Measurements from ENCODE around the gene PTMS. TPM values are rescaled to one million over a fixed set of nuclear protein-coding genes. Genes with fewer than 3 reads are reported as not detected.

The PTMS gene
- total and polyA plus RNA-seq, 12 donors: 27.0 to 1,405 (median 150) TPM

DNA sequence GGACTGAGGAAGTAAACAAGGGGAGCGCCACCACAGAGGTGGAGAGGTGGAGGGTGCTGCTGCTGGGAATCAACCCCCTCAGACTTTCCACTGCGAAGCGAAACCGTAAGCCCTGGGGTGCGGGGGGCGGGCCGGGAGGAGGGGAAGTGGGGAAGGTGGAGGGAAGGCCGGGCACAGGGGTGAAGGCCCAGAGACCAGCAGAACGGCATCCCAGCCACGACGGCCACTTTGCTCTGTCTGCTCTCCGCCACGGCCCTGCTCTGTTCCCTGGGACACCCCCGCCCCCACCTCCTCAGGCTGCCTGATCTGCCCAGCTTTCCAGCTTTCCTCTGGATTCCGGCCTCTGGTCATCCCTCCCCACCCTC, 6.2 kb downstream of the PTMS start, which contains the start of gene LAG3:
LAG3 (plus strand) TSS at position 190 of the 365 bp plus-strand sequence. CDS start 333 bp downstream, outside the sequence.
- Histone ChIP-seq H3K27ac (peak within 1 kb of the TSS in 2 of 5 donors; percentile 56 to 73), H3K27me3 (no peaks in the 10 kb centered on the region), H3K9me3 (replicated peaks in 1 of 3) (no peaks in the 10 kb centered on the region), H3K4me1 (replicated peaks in 1 of 2) (peaks cover 11 to 25% of the 10 kb centered on the region in 2 donors), H3K4me3 (no peak within 1 kb of the TSS), H3K36me3 (replicated peaks in 1 of 2) (peaks cover 0 to 10% of the 10 kb centered on the region in 2 donors)
- TF ChIP-seq POLR2A (IDR thresholded peaks at IDR 0.05): no peak
- TF ChIP-seq, protein P1, sequence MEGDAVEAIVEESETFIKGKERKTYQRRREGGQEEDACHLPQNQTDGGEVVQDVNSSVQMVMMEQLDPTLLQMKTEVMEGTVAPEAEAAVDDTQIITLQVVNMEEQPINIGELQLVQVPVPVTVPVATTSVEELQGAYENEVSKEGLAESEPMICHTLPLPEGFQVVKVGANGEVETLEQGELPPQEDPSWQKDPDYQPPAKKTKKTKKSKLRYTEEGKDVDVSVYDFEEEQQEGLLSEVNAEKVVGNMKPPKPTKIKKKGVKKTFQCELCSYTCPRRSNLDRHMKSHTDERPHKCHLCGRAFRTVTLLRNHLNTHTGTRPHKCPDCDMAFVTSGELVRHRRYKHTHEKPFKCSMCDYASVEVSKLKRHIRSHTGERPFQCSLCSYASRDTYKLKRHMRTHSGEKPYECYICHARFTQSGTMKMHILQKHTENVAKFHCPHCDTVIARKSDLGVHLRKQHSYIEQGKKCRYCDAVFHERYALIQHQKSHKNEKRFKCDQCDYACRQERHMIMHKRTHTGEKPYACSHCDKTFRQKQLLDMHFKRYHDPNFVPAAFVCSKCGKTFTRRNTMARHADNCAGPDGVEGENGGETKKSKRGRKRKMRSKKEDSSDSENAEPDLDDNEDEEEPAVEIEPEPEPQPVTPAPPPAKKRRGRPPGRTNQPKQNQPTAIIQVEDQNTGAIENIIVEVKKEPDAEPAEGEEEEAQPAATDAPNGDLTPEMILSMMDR (IDR thresholded peaks at IDR 0.05): no peak
- WGBS, 4 donors: 48 to 58% (median 54%) methylated on average over 10 to 15 of the region's 15 CpGs
- no peak for DNase-seq
- intact Hi-C loops (cut with DNase I): no loop called here

GRCh38 chr12:6772726-6773589, 6.8 kb downstream of the PTMS start:
- no peak overlapping the region for H3K27ac ChIP-seq
- H3K4me3 ChIP-seq: no peak overlapping the region
- H3K36me3 ChIP-seq (replicated peaks in 1 of 2): peaks cover 0 to 10% of the 10 kb centered on the region in 2 donors
- no peaks in the 10 kb centered on the region for H3K27me3 ChIP-seq
- 73 to 82% (median 79%) methylated on average over 20 to 21 of the region's 21 CpGs for WGBS, 4 donors
- intact Hi-C loops (cut with DNase I): no loop called here
- TF ChIP-seq POLR2A (IDR thresholded peaks at IDR 0.05): no peak
- TF ChIP-seq, protein P1 (IDR thresholded peaks at IDR 0.05): no peak
- DNase-seq: no peak
- H3K9me3 ChIP-seq (replicated peaks in 1 of 3): no peaks in the 10 kb centered on the region
- H3K4me1 ChIP-seq (replicated peaks in 1 of 2): peaks cover 8 to 28% of the 10 kb centered on the region in 2 donors

GRCh38 chr12:6773590-6774351, 7.6 kb downstream of the PTMS start:
- DNase-seq: no peak
- Histone ChIP-seq H3K4me1 (replicated peaks in 1 of 2) (peaks cover 9 to 28% of the 10 kb centered on the region in 2 donors), H3K27me3 (no peaks in the 10 kb centered on the region), H3K4me3 (no peak overlapping the region), H3K9me3 (replicated peaks in 1 of 3) (no peaks in the 10 kb centered on the region), H3K27ac (no peak overlapping the region), H3K36me3 (replicated peaks in 1 of 2) (peaks cover 0 to 10% of the 10 kb centered on the region in 2 donors)
- 42 to 61% (median 45%) methylated on average over 16 to 60 of the region's 60 CpGs for WGBS, 4 donors
- intact Hi-C loops (cut with DNase I): no loop called here
- TF ChIP-seq POLR2A (IDR thresholded peaks at IDR 0.05): no peak
- TF ChIP-seq, protein P1 (IDR thresholded peaks at IDR 0.05): no peak

- TF ChIP-seq, protein P1 (IDR thresholded peaks at IDR 0.05): no peak
- TF ChIP-seq POLR2A (IDR thresholded peaks at IDR 0.05): no peak
- no peaks in the 10 kb centered on the region for H3K9me3 ChIP-seq (replicated peaks in 1 of 3)
- H3K4me3 ChIP-seq: no peak overlapping the region
- H3K4me1 ChIP-seq (replicated peaks in 1 of 2): peaks cover 9 to 23% of the 10 kb centered on the region in 2 donors
- no peak for DNase-seq
- H3K27me3 ChIP-seq: no peaks in the 10 kb centered on the region
- no peak overlapping the region for H3K27ac ChIP-seq
- H3K36me3 ChIP-seq (replicated peaks in 1 of 2): peaks cover 0 to 10% of the 10 kb centered on the region in 2 donors
- intact Hi-C loops (cut with DNase I): loop anchor here in 1 of 2 donors (5.0 kb wide), 1 partner anchor 37 kb away; no protein-coding TSS in a partner anchor
- 83 to 92% (median 85%) methylated on average over 13 to 15 of the region's 15 CpGs for whole genome bisulfite sequencing, 4 donors
These were observed 8.4 kb downstream of the PTMS start for GRCh38 chr12:6774499-6775062.

Measured in adrenal gland (tissue), 12 donors.